Kidney glomerular epithelial cell (primary cell): Measurements from ENCODE around the gene SCART1.
"Not testable (repeated sequence)": the region's sequence is repeated elsewhere in the genome, so short reads cannot be mapped to it uniquely, and the experiment has no call there.

Experiments used
- DNase-seq: peaks from one replicate; lab custom pipeline; 2025; lab: John Stamatoyannopoulos, UW

Gene SCART1

GRCh38 chr10:133456041-133456951, 2.6 kb downstream of the SCART1 start:
- no peak for DNase-seq

GRCh38 chr10:133457100-133457841, 3.5 kb downstream of the SCART1 start:
- DNase-seq, result no peak

GRCh38 chr10:133458021-133458709, 4.4 kb downstream of the SCART1 start:
- DNase-seq, result no peak

GRCh38 chr10:133458710-133459453, 5.1 kb downstream of the SCART1 start:
- no peak for DNase-seq

- DNase-seq, result no peak
Observed at GRCh38 chr10:133459454-133460207, 5.9 kb downstream of the SCART1 start.

- DNase-seq, result no peak
Observed at GRCh38 chr10:133460208-133460769, 6.5 kb downstream of the SCART1 start.

GRCh38 chr10:133461027-133461426, 7.3 kb downstream of the SCART1 start:
- DNase-seq, result no peak

GRCh38 chr10:133461841-133462240, 8.1 kb downstream of the SCART1 start:
- no peak for DNase-seq

- DNase-seq, result no peak
Observed at GRCh38 chr10:133462512-133463305, 9.0 kb downstream of the SCART1 start.

- DNase-seq, result no peak
Observed at GRCh38 chr10:133464582-133465031, 10.9 kb downstream of the SCART1 start.

GRCh38 chr10:133465191-133465949, 11.6 kb downstream of the SCART1 start:
- DNase-seq, result no peak

GRCh38 chr10:133465950-133466474, 12.3 kb downstream of the SCART1 start:
- no peak for DNase-seq

- no peak for DNase-seq
Observed at GRCh38 chr10:133466683-133467275, 13.0 kb downstream of the SCART1 start.

GRCh38 chr10:133467286-133467911, 13.7 kb downstream of the SCART1 start:
- DNase-seq, result no peak

GRCh38 chr10:133469205-133469604, 15.5 kb downstream of the SCART1 start:
- not testable (repeated sequence) for DNase-seq

GRCh38 chr10:133471300-133472109, 17.8 kb downstream of the SCART1 start:
- no peak for DNase-seq

- no peak for DNase-seq
Observed at GRCh38 chr10:133473270-133473669, 19.5 kb downstream of the SCART1 start.
